ENCODE measurements around the gene LIN28A.
A peak's percentile ranks its signal among the peaks of the same experiment; 100 is the strongest.

LIN28A gene

GRCh38 chr1:26440259-26440658, 29.6 kb downstream of the LIN28A start:
- DNase-seq: no peak

- DNase-seq: no peak
Observed at GRCh38 chr1:26449868-26450267, 39.3 kb downstream of the LIN28A start.

DNA sequence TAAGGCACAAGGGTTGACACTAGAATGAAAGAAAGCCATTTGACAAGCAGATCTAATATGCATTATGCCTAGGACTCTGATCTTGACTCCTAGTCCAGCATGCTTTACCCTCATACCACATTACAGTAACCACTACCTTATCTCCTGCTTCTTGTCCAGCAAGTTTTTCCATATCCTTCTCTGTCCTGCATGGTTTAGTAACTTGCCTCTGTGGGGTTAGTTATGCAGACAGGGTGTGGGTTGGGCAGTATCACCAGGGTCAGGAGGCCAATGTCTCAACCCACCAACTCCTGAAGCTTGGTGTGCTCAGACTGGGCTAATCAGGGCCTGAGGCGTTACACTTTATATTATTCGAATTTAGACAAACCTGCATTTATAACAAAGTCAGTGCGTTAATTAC, 40.3 kb downstream of the LIN28A start:
- DNase-seq: no peak

DNA sequence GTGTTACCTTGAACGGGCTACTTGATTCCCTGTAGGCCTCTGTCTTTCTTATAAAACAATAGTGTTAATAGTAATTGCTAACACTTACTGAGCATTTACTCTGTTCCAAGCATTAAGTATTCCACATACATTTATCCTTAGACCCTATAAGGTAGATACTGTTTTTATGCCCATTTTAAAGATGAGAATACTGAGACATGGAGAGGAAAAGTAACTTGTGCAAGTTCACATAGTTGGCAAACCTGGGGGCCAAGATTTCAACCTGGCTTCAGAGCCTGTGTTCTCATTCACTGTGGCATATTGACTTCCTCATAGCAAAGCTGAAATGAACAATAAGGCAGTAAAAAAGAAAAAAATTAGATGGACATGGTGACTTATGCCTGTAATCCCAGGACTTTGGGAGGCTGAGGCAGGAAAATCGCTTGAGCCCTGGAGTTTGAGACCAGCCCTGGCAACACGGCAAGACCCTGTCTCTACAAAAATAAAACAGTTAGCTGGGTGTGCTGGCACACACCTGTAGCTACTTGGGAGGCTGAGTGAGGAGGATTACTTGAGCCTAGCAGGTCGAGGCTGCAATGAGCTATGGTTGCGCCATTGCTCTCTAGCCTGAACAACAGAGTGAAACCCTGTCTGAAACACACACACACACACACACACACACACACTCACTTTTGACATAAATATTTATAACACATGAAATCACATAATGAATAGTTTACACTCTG, 42.0 kb downstream of the LIN28A start:
- no peak for DNase-seq

- DNase-seq: no peak
Observed at GRCh38 chr1:26459148-26459547, 48.5 kb downstream of the LIN28A start.

DNA sequence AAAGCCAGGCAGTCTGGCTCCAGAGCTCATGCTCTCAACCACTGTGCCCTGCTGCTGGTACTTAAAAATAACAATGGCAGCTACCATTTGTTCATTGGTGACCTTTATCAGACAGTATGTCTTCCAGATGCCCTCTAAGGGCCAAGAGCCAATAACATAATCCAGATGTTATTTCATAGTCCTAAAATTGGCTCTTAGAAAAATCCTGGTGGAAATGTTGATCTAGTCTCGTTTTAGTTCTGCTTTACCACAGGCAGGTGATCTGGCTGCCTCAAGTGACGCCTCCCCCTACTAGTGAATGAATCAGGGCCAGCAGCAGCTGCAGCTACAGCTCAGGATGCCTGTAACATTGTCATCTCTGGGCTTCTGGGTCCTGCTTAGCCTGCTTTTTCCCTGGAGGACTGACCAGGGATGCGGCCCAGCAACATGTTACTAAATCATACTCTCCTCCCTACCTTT, 49.0 kb downstream of the LIN28A start:
- DNase-seq: no peak

DNA sequence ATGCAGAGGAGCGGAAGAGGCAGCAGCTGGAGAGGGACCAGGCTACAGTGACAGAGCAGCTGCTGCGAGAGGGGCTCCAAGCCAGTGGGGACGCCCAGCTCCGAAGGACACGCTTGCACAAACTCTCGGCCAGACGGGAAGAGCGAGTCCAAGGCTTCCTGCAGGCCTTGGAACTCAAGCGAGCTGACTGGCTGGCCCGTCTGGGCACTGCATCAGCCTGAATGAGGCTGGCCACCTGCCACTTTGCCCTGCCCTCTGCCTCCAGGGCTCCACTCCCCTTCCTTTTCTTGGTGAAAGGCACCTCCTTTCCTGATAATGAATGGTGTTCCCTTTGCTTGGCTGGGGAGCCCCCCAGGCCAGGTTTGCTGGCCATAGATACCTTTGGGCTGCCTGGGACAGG, 58.3 kb downstream of the LIN28A start:
- DNase-seq: no peak

DNA sequence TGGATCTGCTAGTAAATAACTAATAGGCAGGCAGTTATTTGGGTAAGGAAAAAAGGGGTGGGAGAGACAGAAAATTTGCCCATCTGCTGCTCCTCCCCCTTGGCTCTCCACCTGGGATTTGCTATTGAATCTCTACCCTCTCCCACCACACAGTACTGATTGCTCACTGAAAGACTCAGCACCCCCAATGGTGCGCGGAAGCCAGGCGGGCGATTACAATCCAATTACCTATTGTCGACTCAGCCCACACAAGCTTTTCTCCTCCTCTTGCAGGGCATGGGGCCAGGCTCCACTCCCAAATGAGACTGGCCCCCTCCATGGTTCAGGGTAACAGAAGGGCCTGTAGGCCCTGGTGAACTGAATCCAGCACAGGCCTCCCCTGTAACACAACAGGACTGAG, 58.9 kb downstream of the LIN28A start:
- no peak for DNase-seq

DNA sequence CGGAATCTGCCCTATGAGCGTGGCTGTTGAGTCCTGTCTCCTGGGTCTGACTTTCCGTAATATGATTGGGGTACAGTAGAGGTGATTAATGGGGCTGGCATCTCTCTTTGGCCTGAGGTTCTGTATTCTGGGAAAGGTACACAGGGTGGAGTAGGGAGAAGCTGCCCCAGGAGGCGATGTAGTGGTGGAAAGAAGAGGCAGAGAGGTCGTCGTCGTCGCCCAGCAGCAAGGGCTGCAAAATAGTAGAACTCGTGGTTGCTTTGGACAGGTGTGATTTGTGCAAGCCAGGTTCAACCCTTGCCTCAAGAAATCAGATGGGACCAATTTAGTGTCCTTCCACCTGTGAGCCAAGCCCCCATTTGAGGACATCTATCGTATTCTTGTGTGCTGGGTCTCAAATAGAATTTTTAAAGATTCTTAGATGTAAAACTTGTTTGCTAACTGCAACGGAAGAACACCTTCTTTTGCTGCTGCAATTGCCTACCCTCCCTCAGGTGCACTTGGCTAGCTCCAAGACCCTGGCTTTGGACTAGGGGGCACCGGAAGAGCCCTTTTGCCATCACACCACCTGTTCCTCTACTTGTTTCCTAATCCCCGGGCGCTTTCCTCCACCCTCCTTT, 60.4 kb downstream of the LIN28A start:
- no peak for DNase-seq

DNA sequence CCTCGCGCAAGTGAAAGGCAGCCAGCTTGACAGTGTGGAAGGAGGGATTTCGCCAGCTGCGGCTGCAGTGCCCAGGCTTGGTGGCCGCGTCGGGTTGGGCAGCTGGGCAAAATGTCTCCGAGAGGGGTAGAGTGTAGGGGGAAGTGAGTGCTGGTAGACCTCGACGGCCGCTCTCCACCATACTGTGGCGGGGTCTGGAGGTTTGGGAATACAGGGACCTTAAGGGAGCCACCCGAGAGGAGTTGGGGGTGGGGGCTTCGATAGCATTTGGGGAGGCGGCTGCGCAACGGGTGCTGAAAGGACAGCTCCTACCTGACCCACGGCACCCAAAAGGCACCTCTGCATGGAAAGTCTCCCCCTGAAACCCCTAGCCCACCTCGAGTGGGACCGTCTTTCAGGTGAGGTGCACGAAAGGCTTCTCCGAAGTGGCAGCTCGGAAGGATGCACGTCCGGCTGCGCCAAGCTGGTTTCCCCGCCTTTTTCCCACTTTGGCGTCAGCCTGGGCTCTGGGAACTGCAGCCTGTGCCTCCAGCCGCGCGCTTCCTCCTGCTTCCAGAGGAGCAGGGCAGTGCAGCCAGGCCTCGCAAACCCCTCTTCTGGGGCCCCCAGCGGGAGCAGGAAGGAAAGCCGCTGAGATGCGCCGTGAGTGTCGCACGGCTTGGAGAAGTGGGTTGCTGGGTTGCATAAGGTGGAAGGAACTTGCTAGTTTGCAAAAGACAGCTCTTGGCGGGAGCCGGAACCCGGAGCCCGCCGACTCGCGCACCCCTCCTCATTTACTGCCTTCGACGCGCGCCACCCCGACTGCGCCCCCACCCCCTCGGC, 61.1 kb downstream of the LIN28A start:
- no peak for DNase-seq

GRCh38 chr1:26472320-26472900, 61.8 kb downstream of the LIN28A start, which contains the start of gene HMGN2:
Gene HMGN2 (plus strand): TSS chr1:26472440. CDS start chr1:26472613, 173 bp downstream.
- peak; percentile 93 for DNase-seq

GRCh38 chr1:26472901-26473845, 62.6 kb downstream of the LIN28A start:
- peak; percentile 98 for DNase-seq

DNA sequence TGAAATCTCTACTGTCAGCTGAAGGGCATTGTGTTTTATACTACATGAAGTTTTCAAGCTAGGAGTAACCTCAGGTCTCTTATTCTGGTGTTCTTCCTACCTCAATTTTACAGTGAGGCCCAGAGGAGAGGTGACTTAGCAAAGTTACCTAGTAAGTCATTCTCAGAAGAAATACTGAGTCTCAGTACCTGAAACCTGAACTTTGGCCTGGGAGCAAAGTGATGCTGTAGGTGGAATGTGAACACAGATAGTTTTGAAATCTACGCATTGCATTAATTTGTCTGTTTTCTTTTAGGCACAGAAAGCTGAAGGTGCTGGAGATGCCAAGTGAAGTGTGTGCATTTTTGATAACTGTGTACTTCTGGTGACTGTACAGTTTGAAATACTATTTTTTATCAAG, 64.2 kb downstream of the LIN28A start:
- no peak for DNase-seq

- DNase-seq: no peak
Observed at GRCh38 chr1:26475989-26476388, 65.4 kb downstream of the LIN28A start.

GRCh38 chr1:26476958-26477357, 66.3 kb downstream of the LIN28A start:
- DNase-seq: no peak

DNA sequence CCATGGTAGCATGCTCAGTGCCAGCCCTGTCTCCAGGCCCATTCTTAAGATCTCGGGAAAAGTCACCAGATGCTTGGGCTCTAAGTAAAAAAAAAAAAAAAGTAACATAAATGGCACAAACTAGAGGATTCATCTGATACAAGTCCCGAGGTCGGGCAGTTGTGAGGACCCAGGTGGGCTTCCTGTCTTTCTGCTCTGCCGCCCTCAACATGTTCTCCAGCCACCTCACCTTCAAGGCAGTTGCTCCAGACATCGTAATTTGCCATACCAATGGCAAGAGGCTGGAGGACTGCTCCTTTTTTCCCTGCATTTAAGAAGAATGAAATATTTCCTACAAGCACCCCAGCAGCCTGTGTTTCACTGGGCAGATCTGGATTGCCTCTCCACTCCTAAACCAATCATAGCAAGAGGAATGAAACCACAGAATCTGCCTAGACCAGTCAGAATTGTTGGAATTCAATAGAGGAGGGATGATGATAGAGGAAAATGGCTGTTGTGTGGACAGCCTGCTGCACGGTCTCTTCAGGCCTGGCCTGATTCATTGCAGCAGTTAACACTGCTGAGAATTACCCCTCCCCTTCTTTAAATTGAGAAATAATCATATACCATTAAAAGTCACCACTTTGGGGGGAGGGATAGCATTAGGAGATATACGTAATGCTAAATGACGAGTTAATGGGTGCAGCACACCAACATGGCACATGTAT, 67.0 kb downstream of the LIN28A start:
- no peak for DNase-seq

- no peak for DNase-seq
Observed at GRCh38 chr1:26478159-26478558, 67.5 kb downstream of the LIN28A start.

GRCh38 chr1:26478988-26479387, 68.4 kb downstream of the LIN28A start:
- DNase-seq: no peak
